ENCODE results near the gene FSTL3. TPM values are rescaled to one million over a fixed set of nuclear protein-coding genes. Genes with fewer than 3 reads are reported as not detected.
A peak's percentile ranks its signal among the peaks of the same experiment; 100 is the strongest.

Gene FSTL3
- total and polyA plus RNA-seq, 9 donors = 14.5 to 24.3 (median 18.5) TPM

GRCh38 chr19:674282-675151 is 1.7 kb upstream of the FSTL3 start:
- peaks cover 3% of the 10 kb centered on the region for H3K36me3 ChIP-seq (ENCODE audit: control insufficient read depth, insufficient read depth, low read length)
- 56% methylated on average over 25 of the region's 38 CpGs for WGBS (ENCODE audit: insufficient coverage)
- no peaks in the 10 kb centered on the region for H3K9me3 ChIP-seq (replicated peaks; ENCODE audit: control insufficient read depth, low read depth, low read length)
- H3K4me3 ChIP-seq (ENCODE audit: low read length) = no peak overlapping the region
- DNase-seq = no peak
- H3K4me1 ChIP-seq (ENCODE audit: control insufficient read depth, insufficient read depth, low read length) = peaks cover 44% of the 10 kb centered on the region
- H3K27me3 ChIP-seq (ENCODE audit: control insufficient read depth, insufficient read depth, low read length) = peaks cover 18% of the 10 kb centered on the region
- H3K27ac ChIP-seq (ENCODE audit: low read length) = peak overlapping the region; percentile 86

- peak overlapping the region; percentile 30 for H3K4me3 ChIP-seq (ENCODE audit: low read length)
- peak; percentile 51 for DNase-seq
- H3K9me3 ChIP-seq (replicated peaks; ENCODE audit: control insufficient read depth, low read depth, low read length) = no peaks in the 10 kb centered on the region
- peaks cover 51% of the 10 kb centered on the region for H3K4me1 ChIP-seq (ENCODE audit: control insufficient read depth, insufficient read depth, low read length)
- 5% methylated on average over 28 of the region's 31 CpGs for WGBS (ENCODE audit: insufficient coverage)
- H3K36me3 ChIP-seq (ENCODE audit: control insufficient read depth, insufficient read depth, low read length) = peaks cover 3% of the 10 kb centered on the region
- H3K27ac ChIP-seq (ENCODE audit: low read length) = peak overlapping the region; percentile 86
- H3K27me3 ChIP-seq (ENCODE audit: control insufficient read depth, insufficient read depth, low read length) = peaks cover 18% of the 10 kb centered on the region
Observed at GRCh38 chr19:676007-676338, 219 bp upstream of the FSTL3 start.

- H3K4me1 ChIP-seq (ENCODE audit: control insufficient read depth, insufficient read depth, low read length) = peaks cover 54% of the 10 kb centered on the region
Observed at GRCh38 chr19:677201-677600, 1.0 kb downstream of the FSTL3 start.

GRCh38 chr19:677601-678436 is 1.6 kb downstream of the FSTL3 start:
- Histone ChIP-seq H3K4me3 (ENCODE audit: low read length) (no peak overlapping the region), H3K27ac (ENCODE audit: low read length) (peak overlapping the region; percentile 59)

More at GRCh38 chr19:677201-677600, 1.0 kb downstream of the FSTL3 start:
- no peaks in the 10 kb centered on the region for H3K9me3 ChIP-seq (replicated peaks; ENCODE audit: control insufficient read depth, low read depth, low read length)
- peaks cover 3% of the 10 kb centered on the region for H3K36me3 ChIP-seq (ENCODE audit: control insufficient read depth, insufficient read depth, low read length)
- peaks cover 18% of the 10 kb centered on the region for H3K27me3 ChIP-seq (ENCODE audit: control insufficient read depth, insufficient read depth, low read length)
- no peak overlapping the region for H3K27ac ChIP-seq (ENCODE audit: low read length)
- WGBS (ENCODE audit: insufficient coverage) = 14% methylated on average over 10 of the region's 15 CpGs
- H3K4me3 ChIP-seq (ENCODE audit: low read length) = peak overlapping the region; percentile 22
- DNase-seq = peak; percentile 73

GRCh38 chr19:678791-679388 is 2.7 kb downstream of the FSTL3 start:
- peak overlapping the region; percentile 92 for H3K27ac ChIP-seq (ENCODE audit: low read length)
- H3K4me1 ChIP-seq (ENCODE audit: control insufficient read depth, insufficient read depth, low read length) = peaks cover 52% of the 10 kb centered on the region
- no peaks in the 10 kb centered on the region for H3K9me3 ChIP-seq (replicated peaks; ENCODE audit: control insufficient read depth, low read depth, low read length)
- peak; percentile 52 for DNase-seq
- H3K27me3 ChIP-seq (ENCODE audit: control insufficient read depth, insufficient read depth, low read length) = peaks cover 18% of the 10 kb centered on the region
- H3K4me3 ChIP-seq (ENCODE audit: low read length) = peak overlapping the region; percentile 54
- WGBS (ENCODE audit: insufficient coverage) = 39% methylated on average over 16 of the region's 16 CpGs
- peaks cover 3% of the 10 kb centered on the region for H3K36me3 ChIP-seq (ENCODE audit: control insufficient read depth, insufficient read depth, low read length)

More at GRCh38 chr19:677601-678436, 1.6 kb downstream of the FSTL3 start:
- Histone ChIP-seq H3K27me3 (ENCODE audit: control insufficient read depth, insufficient read depth, low read length) (peaks cover 18% of the 10 kb centered on the region), H3K9me3 (replicated peaks; ENCODE audit: control insufficient read depth, low read depth, low read length) (no peaks in the 10 kb centered on the region), H3K4me1 (ENCODE audit: control insufficient read depth, insufficient read depth, low read length) (peaks cover 52% of the 10 kb centered on the region), H3K36me3 (ENCODE audit: control insufficient read depth, insufficient read depth, low read length) (peaks cover 3% of the 10 kb centered on the region)
- peak; percentile 42 for DNase-seq
- 37% methylated on average over 19 of the region's 22 CpGs for WGBS (ENCODE audit: insufficient coverage)

- peaks cover 52% of the 10 kb centered on the region for H3K4me1 ChIP-seq (ENCODE audit: control insufficient read depth, insufficient read depth, low read length)
- peak overlapping the region; percentile 92 for H3K27ac ChIP-seq (ENCODE audit: low read length)
- WGBS (ENCODE audit: insufficient coverage) = 1% methylated on average over 63 of the region's 69 CpGs
- H3K9me3 ChIP-seq (replicated peaks; ENCODE audit: control insufficient read depth, low read depth, low read length) = no peaks in the 10 kb centered on the region
- DNase-seq = peak; percentile 93
- H3K27me3 ChIP-seq (ENCODE audit: control insufficient read depth, insufficient read depth, low read length) = peaks cover 18% of the 10 kb centered on the region
- H3K36me3 ChIP-seq (ENCODE audit: control insufficient read depth, insufficient read depth, low read length) = peaks cover 3% of the 10 kb centered on the region
- peak overlapping the region; percentile 54 for H3K4me3 ChIP-seq (ENCODE audit: low read length)
Observed at GRCh38 chr19:679418-680286, 3.5 kb downstream of the FSTL3 start.

GRCh38 chr19:680287-681028 is 4.3 kb downstream of the FSTL3 start:
- peaks cover 12% of the 10 kb centered on the region for H3K27me3 ChIP-seq (ENCODE audit: control insufficient read depth, insufficient read depth, low read length)
- H3K36me3 ChIP-seq (ENCODE audit: control insufficient read depth, insufficient read depth, low read length) = peaks cover 3% of the 10 kb centered on the region
- DNase-seq = peak; percentile 98
- no peaks in the 10 kb centered on the region for H3K9me3 ChIP-seq (replicated peaks; ENCODE audit: control insufficient read depth, low read depth, low read length)
- peak overlapping the region; percentile 55 for H3K4me3 ChIP-seq (ENCODE audit: low read length)
- peaks cover 44% of the 10 kb centered on the region for H3K4me1 ChIP-seq (ENCODE audit: control insufficient read depth, insufficient read depth, low read length)
- H3K27ac ChIP-seq (ENCODE audit: low read length) = peak overlapping the region; percentile 98
- 2% methylated on average over 68 of the region's 70 CpGs for WGBS (ENCODE audit: insufficient coverage)

GRCh38 chr19:681029-682019 is 5.1 kb downstream of the FSTL3 start:
- Histone ChIP-seq H3K4me1 (ENCODE audit: control insufficient read depth, insufficient read depth, low read length) (peaks cover 38% of the 10 kb centered on the region), H3K4me3 (ENCODE audit: low read length) (peak overlapping the region; percentile 55), H3K27ac (ENCODE audit: low read length) (peak overlapping the region; percentile 98), H3K27me3 (ENCODE audit: control insufficient read depth, insufficient read depth, low read length) (peaks cover 7% of the 10 kb centered on the region), H3K9me3 (replicated peaks; ENCODE audit: control insufficient read depth, low read depth, low read length) (no peaks in the 10 kb centered on the region), H3K36me3 (ENCODE audit: control insufficient read depth, insufficient read depth, low read length) (peaks cover 3% of the 10 kb centered on the region)
- WGBS (ENCODE audit: insufficient coverage) = 74% methylated on average over 42 of the region's 54 CpGs
- DNase-seq = peak; percentile 89

Data from muscle of leg (tissue), 11 donors.